HG03571 (cell line): Measurements from ENCODE around the gene MEIKIN.

ENCODE experiments used
- ATAC-seq: cut with Tn5 transposase; IDR thresholded peaks from one replicate; pipeline ENCODE4 v1.9.1; 2021; ENCODE audit not compliant: unreplicated experiment

Gene MEIKIN

GRCh38 chr5:131974016-131974415 is 28.6 kb upstream of the MEIKIN start:
- ATAC-seq: no peak

DNA sequence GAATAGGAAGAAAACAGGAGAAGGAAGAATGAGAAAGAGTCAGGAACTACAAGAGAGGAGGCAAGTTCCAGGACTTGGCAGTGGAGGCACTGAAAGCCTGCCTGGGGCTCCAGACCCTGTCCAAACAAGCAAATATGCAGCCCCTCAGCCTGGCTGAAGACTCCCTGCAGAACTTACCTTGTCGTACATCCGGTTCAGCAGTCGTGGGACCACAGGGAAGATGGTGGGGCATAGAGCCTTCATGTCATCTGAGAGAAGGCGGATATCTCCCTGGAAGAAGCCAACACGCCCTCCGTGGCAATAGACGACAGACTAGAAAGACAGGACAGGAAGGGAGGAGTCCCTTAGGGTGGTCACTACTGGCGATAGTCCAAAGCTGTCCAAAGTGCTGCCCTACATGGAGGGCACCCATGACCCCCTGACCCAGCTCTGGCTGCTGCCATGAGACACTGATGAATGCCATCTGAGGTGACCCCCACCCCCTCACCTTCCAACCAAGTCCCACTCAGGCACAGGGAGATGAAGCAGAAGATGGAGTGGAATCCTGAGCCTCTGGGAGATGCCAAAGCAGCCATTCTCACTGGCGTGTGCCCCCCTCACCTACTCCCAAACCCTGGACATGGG is 27.7 kb upstream of the MEIKIN start:
- no peak for ATAC-seq

- ATAC-seq: no peak
Observed at GRCh38 chr5:131968396-131968954, 23.0 kb upstream of the MEIKIN start.

- no peak for ATAC-seq
Observed at GRCh38 chr5:131966551-131966950, 21.1 kb upstream of the MEIKIN start.

DNA sequence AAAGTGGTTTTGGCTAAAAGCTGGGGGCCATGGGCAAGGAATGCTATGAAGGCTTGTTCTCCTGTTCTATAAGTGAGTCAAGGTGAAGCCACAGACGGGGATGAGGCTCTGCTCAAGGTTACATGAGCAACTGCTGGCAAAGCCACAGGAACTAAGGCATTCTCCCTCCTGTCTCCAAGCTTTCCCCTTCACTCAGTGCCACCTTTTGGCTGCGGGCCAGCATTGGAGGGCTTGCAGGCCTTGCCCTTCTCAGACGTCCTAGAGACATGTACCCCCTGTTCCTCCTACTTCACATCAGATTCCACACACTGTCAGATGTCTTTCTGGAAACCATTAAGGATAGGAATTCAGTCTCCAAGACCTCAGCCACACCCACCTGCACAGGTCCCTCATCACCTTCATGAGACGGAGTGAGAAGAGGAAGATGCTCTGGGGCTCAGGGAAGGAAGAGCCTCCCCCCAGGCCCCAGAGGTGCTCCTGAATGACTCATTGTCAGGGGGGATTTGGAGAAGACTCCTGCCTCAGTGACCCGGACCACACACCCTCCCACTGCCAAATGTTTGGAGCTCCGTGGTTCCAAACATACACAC is 20.5 kb upstream of the MEIKIN start:
- ATAC-seq: no peak

- ATAC-seq: no peak
Observed at GRCh38 chr5:131959906-131960305, 14.4 kb upstream of the MEIKIN start.

- no peak for ATAC-seq
Observed at GRCh38 chr5:131959136-131959535, 13.7 kb upstream of the MEIKIN start.

- ATAC-seq: no peak
Observed at GRCh38 chr5:131957721-131958441, 12.4 kb upstream of the MEIKIN start.

- no peak for ATAC-seq
Observed at GRCh38 chr5:131953969-131954368, 8.5 kb upstream of the MEIKIN start.

DNA sequence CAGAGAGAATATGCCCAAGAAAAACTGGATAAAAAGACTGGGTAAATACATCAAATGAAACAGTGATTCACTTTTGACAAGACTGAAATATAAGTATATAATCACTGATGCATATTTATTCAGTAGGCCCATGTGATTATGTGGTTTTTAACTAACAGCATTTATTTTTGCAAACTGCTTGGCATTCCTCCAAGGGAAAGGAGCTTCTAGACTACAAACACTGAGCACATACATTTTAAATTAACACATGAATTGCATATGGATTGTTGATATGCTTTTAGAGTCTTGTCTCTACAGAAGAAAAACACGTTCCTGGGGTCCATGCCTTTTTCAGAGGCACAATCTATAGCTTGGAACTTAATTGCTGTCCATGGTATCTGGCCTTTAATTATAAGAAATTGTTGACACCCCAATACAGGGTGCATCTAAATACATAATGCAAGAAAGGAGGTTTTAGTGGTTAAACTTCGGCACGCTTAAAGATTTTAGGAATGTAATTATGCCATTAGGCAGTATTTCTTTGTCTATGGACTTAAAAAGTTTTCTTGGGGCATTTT is 6.9 kb upstream of the MEIKIN start:
- no peak for ATAC-seq

GRCh38 chr5:131950706-131951105 is 5.2 kb upstream of the MEIKIN start:
- ATAC-seq: no peak

DNA sequence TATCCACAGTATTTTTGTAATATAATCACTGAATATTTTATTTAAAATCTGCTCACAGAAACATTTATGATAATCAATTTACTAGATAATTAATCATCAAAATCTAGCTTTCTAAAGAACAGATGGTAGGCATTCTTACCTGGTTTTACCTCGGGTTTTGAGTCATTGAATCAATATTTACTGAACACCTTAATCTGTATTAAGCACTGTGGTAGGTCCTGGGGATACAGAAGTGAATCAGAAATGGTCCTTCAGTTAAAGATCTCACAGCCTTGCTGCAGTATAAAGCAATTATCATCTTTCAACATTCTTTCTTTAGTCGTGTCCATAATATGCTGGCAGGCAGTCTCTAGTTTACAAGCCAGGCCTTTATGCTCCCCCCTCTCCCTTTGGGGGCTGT is 2.0 kb upstream of the MEIKIN start:
- ATAC-seq: no peak

DNA sequence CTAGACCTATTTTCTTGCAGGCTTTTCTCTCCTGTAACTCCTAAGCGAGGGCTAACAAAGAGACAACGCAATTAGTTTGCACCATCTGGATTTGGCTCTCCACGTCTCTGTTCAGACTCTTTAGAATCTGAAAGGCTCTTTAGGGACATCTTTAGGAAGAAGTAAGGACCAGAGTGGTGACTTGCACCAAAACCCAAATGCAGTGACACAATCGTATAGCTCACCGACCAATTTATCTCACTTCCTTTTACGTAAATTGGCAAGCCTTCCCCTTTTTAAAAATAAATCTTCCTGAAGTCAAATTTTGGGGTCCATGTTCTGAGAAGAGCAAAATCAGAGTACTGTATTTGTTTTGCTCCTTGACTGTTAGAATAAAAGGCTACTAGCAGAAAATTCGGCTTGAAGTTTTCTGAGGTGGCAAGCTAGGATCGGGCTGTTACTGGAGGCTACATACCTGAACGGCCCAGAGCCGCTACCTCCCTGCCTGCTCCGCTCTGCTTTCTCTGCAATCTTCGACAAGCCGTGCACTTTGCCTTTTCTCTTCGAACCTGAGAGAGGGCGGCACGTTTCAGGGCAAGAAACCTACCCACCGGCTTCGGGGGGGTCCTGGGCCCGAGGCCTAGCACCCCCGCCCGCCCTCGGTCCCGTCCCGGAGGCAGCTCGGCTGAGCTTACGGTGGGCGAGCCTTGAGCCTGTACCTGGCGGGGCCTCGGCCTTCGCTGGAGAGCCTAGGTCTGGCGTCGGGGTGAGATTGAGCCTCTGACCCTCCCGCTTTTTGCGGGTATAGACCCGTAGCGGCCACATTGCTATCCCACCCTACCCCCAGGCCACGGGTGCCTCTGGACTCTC is 537 bp downstream of the MEIKIN start:
- ATAC-seq: no peak

DNA sequence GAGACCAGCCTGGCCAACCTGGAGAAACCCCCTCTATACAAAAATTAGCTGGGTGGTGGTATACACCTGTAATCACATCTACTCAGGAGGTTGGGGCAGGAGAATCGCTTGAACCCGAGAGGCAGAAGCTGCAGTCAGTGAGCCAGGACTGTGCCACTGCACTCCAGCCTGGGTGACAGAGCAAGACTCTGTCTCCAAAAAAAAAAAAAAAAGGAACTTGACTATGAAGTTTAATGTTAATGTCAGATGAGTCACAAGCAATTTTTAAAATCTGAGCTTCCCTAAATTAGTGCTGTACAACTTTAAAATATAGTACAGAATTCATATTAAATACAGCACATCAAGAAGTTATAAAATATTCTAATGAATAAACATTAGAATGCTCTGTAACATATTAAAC is 1.5 kb downstream of the MEIKIN start:
- ATAC-seq: no peak

DNA sequence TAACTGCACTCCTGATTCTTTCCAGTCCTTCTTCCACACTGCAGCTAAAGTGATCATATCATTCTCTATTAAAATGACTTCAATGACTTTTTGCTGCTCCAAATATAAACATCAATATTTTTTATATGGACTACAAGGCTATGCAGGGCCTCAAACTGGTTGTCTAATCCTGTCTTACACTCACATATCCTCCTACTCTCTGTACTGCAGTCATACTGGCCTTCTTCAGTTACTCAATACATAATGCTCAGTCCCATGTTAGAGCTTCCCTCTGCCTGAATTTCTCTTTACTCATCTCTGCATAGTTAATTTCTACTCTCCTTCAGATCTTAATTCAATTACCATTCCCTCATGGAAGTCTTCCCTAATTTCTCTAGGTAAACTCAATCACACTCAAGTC is 3.4 kb downstream of the MEIKIN start:
- no peak for ATAC-seq

DNA sequence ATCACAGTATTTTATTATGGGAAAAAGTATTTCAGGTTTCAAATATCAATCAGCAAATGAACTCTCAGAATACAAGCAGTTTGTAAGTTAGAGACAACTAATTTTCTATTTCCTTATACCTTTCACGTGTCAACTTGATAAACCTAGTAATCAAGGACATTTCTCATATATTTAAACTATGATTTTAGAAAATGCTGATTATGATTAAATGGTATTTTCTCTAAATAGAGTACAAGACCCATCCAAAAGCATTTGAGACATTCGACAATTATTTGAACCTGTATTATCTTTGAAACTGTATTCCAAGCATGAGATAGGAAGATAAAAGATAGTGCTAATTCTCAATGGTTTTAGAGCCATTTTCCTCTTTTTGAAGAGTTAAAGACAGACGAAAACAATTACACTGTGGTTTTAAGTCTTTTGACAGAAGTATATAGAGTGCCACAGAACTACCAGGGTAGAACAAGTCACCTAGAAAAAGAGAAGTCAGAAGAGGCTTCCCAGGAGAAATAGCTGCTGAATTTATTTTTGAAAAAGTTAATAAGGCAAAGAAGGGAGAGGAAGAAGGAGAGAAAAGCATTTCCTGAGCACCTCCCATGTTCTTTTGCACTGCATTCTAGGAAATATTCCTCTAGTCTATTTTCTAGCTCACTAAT is 5.6 kb downstream of the MEIKIN start:
- ATAC-seq: no peak

DNA sequence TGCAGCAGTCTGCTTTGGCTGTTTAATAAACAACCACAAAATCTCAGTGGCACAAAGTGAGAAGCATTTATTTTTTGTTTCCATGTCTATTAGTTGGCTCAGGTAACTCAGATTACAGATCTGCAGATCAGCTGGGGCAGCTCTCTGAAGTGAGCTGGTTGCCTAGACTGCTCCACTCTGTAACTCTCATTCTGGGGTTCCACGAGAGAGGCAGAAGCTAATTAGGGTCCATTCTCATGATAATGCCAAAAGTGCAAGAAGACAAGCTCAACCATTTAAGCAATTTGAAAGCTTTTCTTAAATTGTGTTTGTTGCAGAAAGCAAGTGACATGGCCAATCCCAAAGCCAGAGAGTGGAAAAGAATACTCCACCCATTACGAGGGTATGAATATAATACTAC is 13.2 kb downstream of the MEIKIN start:
- no peak for ATAC-seq

DNA sequence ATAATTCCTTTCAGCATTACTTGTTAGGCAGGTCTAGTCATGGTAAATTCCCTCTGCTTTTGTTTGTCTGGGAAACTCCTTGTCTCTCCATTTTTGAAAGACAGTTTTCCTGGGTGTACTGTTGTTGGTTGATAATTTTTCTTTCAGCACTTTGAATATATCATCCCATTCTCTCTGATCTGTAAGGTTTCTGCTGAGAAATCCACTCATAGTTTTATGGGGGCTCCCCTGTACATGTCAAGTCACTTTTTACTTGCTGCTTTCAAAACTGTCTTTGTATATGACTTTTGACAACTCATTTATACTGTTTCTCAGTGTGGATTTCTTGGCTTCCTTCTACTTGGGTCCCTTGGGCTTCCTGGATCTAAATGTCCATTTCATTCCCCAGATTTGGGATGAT is 16.5 kb downstream of the MEIKIN start:
- ATAC-seq: no peak

DNA sequence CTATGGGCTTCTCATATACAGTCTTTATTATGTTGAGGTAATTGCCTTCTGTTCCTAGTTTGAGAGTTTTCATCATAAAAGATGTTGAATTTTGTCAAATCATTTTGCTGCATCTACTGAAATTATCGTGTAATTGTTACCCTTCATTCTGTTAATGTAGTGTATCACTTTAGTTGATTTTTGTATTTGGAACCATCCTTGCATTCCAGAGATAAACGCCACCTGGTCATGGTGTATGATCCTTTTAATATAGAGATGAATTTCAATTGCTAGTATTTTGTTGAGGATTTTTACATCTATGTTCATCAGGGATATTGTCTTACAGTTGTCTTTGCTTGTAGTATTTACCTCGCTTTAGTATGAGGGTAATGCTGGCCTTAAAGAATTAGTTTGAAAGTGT is 19.3 kb downstream of the MEIKIN start:
- ATAC-seq: no peak

DNA sequence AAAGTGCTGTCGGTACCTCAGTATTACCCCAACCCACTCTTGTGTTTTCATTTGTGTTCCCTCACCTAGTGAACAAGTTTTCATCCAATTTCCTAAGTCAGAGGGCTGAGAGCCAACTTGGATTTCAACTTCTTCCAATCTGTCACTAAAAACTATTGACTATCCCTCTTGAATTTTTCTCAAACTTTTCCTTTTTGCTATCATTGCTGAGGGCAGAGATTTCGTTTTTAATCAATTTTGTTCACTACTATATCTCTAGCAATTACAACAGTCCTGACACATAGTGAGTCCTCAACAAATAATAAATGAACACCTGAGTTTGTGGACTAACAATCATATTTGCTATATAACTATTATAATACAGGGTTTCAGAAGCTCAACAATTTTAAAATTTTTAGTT is 29.0 kb downstream of the MEIKIN start:
- no peak for ATAC-seq

- no peak for ATAC-seq
Observed at GRCh38 chr5:131914472-131914871, 31.0 kb downstream of the MEIKIN start.
